ENCODE measurements around the gene GABRR3.

The GABRR3 gene

GRCh38 chr3:98034036-98034435 is 1.1 kb downstream of the GABRR3 start:
- DNase-seq (ENCODE audit: low spot score), result no peak
- no peak for TF ChIP-seq CTCF (IDR thresholded peaks at IDR 0.05; ENCODE audit: extremely low read depth, missing control alignments)

GRCh38 chr3:98032904-98033303 is 2.2 kb downstream of the GABRR3 start:
- TF ChIP-seq CTCF (IDR thresholded peaks at IDR 0.05; ENCODE audit: extremely low read depth, missing control alignments), result no peak
- DNase-seq (ENCODE audit: low spot score), result no peak

GRCh38 chr3:98032265-98032664 is 2.9 kb downstream of the GABRR3 start:
- no peak for TF ChIP-seq CTCF (IDR thresholded peaks at IDR 0.05; ENCODE audit: extremely low read depth, missing control alignments)
- no peak for DNase-seq (ENCODE audit: low spot score)

GRCh38 chr3:98029083-98029482 is 6.0 kb downstream of the GABRR3 start:
- DNase-seq (ENCODE audit: low spot score), result no peak
- TF ChIP-seq CTCF (IDR thresholded peaks at IDR 0.05; ENCODE audit: extremely low read depth, missing control alignments), result no peak

- no peak for DNase-seq (ENCODE audit: low spot score)
- no peak for TF ChIP-seq CTCF (IDR thresholded peaks at IDR 0.05; ENCODE audit: extremely low read depth, missing control alignments)
Measured at GRCh38 chr3:98027085-98027446, 8.0 kb downstream of the GABRR3 start.

- TF ChIP-seq CTCF (IDR thresholded peaks at IDR 0.05; ENCODE audit: extremely low read depth, missing control alignments), result no peak
- no peak for DNase-seq (ENCODE audit: low spot score)
Measured at GRCh38 chr3:98026425-98027084, 8.6 kb downstream of the GABRR3 start.

GRCh38 chr3:98025392-98025945 is 9.6 kb downstream of the GABRR3 start:
- no peak for DNase-seq (ENCODE audit: low spot score)
- TF ChIP-seq CTCF (IDR thresholded peaks at IDR 0.05; ENCODE audit: extremely low read depth, missing control alignments), result no peak
